Activated CD8-positive, alpha-beta T cell treated with anti-CD3 and anti-CD28 coated beads, Interleukin-2, amount 10 ng/mL, durations not matched to agents 7 days and 5 days (primary cell): ENCODE measurements around the gene PRKCD. TPM values are rescaled to one million over a fixed set of nuclear protein-coding genes. Genes with fewer than 3 reads are reported as not detected.

Experiments used
- ATAC-seq: fragments of 150-1000 bp; cut with Tn5 transposase; one replicate; pipeline ENCODE4 v1.10.0; 2021; ENCODE audit warnings: moderate library complexity
- CTCF ChIA-PET: fragments of 350-600 bp; sonication (Branson Sonifier 250); formaldehyde crosslinking; loops from one replicate; lab custom pipeline; 2021; ENCODE audit warnings: antibody characterized with exemption; lab: Charles Lee
- POLR2A ChIA-PET: fragments of 350-600 bp; sonication (Branson Sonifier 250); formaldehyde crosslinking; loops from one replicate; lab custom pipeline; 2021; ENCODE audit warnings: antibody characterized with exemption; lab: Charles Lee
- DNase-seq: peaks from one replicate; pipeline ENCODE4 v3.0.0-alpha.2; 2020
- H3K27ac Mint-ChIP-seq: one replicate; pipeline ENCODE4 v1.8.0; 2021; ENCODE audit warnings: mild to moderate bottlenecking, mixed read lengths
- H3K27me3 Mint-ChIP-seq: one replicate; pipeline ENCODE4 v1.8.0; 2021; ENCODE audit warnings: low read depth, mixed read lengths
- H3K36me3 Mint-ChIP-seq: one replicate; pipeline ENCODE4 v1.8.0; 2021; ENCODE audit warnings: low read depth, mixed read lengths
- H3K4me1 Mint-ChIP-seq: one replicate; pipeline ENCODE4 v1.8.0; 2021; ENCODE audit warnings: low read depth, mixed read lengths
- H3K4me3 Mint-ChIP-seq: one replicate; pipeline ENCODE4 v1.8.0; 2021; ENCODE audit warnings: mild to moderate bottlenecking, mixed read lengths
- H3K9me3 Mint-ChIP-seq: one replicate; pipeline ENCODE4 v1.8.0; 2022; ENCODE audit warnings: mixed read lengths; ENCODE audit not compliant: insufficient read depth
- total RNA-seq, 2 experiments: library from RNA; stranded (reverse); gene quantifications; one replicate each; pipeline ENCODE4 v1.2.3, GENCODE V29; 2021

PRKCD gene
- total RNA-seq, 2 experiments from 2014 or later: 19.5 to 20.5 TPM

DNA sequence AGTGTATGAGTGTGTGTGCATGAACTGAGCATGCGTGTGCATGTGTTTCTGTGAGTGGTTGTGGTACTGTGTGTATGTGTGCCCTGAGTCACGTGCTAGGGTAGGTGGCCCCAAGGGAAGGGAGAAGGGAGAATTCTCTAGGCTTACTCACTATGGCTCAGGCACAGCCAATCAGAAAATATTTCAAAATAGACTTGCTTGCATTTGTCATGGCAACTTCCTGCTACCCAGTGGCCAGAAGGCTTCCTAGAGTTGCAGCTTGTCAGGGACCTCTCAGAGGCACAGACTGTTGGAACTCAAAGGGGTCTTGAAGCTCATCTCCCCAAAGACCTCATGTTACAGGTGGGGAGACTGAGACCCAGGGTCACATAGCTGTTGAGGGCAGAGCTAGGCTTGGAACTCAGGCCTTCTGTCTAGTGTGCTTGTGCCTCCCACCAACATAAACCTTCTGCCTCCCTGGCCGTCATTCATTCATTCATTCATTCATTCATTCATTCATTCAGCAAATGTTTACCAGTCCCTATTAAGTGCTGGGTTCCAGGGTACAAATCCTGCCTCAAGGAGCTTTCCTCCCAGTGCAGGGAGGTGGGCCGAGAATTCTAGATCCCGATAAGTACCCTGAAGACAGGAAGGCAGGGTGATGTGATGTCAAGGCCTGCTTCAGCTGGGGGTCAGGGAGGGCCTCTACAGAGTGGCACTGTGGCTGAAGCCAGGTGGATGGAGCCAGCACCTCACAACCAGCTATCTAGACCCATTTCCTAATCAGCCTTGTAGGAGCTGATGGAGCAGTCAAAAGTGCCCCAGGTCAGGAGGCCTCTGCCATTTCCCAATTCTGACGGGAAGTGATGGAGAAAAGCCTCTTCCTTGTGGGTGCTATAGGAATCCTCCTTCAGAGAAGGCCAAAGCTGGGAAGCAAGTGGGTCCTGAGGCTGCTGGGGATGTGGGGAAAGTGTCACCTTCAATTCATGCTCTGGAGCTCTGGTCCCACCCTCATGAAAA is 19.9 kb upstream of the PRKCD start:
- no peaks in the 10 kb centered on the region for H3K27me3 Mint-ChIP-seq
- no peaks in the 10 kb centered on the region for H3K36me3 Mint-ChIP-seq
- ATAC-seq (no peak), DNase-seq (no peak)
- H3K9me3 Mint-ChIP-seq: no peaks in the 10 kb centered on the region
- POLR2A ChIA-PET: interaction anchor here (1.0 to 1.1 kb wide), 2 partner anchors 64 to 67 kb away, joined by 3 read pairs; no protein-coding TSS in a partner anchor
- no peak overlapping the region for H3K4me3 Mint-ChIP-seq
- CTCF ChIA-PET: interaction anchor here (0.8 to 2.0 kb wide), 3 partner anchors 9 to 55 kb away, joined by 3 to 6 read pairs (median 3); no protein-coding TSS in a partner anchor
- H3K4me1 Mint-ChIP-seq: no peaks in the 10 kb centered on the region
- no peak overlapping the region for H3K27ac Mint-ChIP-seq

DNA sequence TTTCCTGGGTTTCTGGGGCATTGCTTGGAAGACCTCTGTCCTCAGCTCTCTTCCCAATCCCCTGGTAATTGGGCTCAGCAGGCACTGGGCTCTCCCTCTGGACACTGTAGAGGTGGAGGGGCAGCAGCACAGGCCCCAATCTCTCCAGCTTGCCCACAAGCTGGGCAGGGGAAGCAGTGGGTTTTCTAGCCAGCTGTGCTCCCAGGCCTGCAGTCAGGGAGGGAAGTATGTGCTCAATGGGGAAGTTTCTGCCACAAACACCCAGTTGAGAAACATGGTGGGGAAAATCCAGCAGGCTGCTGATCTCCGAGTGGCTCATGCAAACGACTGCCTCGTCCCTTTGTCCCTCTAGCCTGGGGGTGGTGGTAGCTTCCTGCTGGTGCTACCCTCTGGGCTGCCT is 18.0 kb upstream of the PRKCD start:
- Mint-ChIP-seq H3K4me1 (no peaks in the 10 kb centered on the region), H3K27ac (no peak overlapping the region), H3K36me3 (no peaks in the 10 kb centered on the region), H3K27me3 (no peaks in the 10 kb centered on the region), H3K4me3 (no peak overlapping the region), H3K9me3 (no peaks in the 10 kb centered on the region)
- DNase-seq: no peak
- ATAC-seq: no peak
- ChIA-PET CTCF (interaction anchor here (1.7 kb wide), 1 partner anchor 53 kb away, joined by 7 read pairs; no protein-coding TSS in a partner anchor), POLR2A (no interaction called here)

DNA sequence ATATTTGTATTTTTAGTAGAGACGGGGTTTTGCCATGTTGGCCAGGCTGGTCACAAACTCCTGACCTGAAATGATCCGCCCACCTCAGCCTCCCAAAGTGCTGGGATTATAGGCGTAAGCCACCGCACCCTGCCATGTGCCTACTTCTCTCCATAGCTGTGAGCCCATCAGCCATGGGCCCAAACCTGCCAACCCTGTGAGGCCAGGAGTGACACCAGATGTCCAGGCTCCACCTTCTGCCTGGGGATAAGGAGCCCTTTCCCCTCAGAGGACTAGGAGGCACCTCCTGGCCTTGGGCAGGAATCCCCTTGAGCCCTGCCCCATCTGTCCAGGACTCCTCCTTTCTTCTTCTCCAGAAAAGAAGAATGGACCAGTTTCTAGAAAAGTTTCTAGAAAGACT is 16.6 kb upstream of the PRKCD start:
- POLR2A ChIA-PET: no interaction called here
- no peaks in the 10 kb centered on the region for H3K9me3 Mint-ChIP-seq

DNA sequence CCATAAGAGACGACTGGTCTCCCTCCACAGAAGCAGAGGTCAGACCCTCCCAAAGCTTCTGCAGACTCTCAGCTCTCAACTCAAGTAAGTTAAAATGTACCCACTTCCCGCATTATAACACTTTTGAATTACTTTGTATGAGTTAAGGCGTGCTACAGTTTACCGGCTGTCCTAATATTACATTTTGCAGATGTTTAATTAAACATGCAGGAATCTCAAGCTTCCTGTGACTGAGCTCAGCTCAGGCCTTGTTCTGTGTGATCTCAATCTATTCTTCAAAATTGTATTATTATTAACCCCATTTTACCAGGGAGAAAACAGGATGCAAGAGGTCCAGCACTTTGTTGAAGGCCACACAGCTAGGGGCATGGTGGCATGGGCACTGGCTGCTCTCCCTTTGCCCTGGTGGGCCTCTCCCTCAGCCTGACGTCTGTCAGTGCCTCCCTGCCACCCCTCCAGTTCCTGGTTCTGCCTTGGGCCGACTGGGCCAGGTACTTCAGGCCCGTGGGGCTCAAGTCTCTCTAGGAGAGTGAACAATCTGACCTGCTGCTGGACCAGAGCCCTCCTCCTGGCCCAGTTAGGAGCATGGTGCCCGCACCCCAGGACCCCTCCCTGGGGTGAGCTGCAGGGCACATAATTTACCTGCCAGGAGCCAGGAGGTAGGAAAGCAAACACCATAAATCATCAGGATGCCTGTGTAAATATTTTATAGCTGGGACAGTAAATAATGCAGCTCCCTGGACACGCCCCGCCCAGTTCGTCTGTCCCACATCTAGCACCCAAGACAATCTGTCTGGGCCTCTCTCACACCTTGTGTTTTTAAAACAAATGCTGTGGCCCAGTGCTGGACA is 15.9 kb upstream of the PRKCD start:
- H3K9me3 Mint-ChIP-seq: no peaks in the 10 kb centered on the region
- H3K36me3 Mint-ChIP-seq: no peaks in the 10 kb centered on the region
- no peak overlapping the region for H3K4me3 Mint-ChIP-seq
- ChIA-PET POLR2A (no interaction called here), CTCF (interaction anchor here (1.3 to 6.7 kb wide), 2 partner anchors 11 to 31 kb away, joined by 6 to 42 read pairs; no protein-coding TSS in a partner anchor)
- H3K27me3 Mint-ChIP-seq: peaks cover 3% of the 10 kb centered on the region
- no peak overlapping the region for H3K27ac Mint-ChIP-seq
- H3K4me1 Mint-ChIP-seq: no peaks in the 10 kb centered on the region
- DNase-seq (no peak), ATAC-seq (no peak)

More for the DNA sequence above, 16.6 kb upstream of the PRKCD start:
- H3K4me3 Mint-ChIP-seq: no peak overlapping the region
- DNase-seq (no peak), ATAC-seq (no peak)
- no peak overlapping the region for H3K27ac Mint-ChIP-seq
- no peaks in the 10 kb centered on the region for H3K27me3 Mint-ChIP-seq
- H3K36me3 Mint-ChIP-seq: no peaks in the 10 kb centered on the region
- CTCF ChIA-PET: interaction anchor here (1.7 to 6.7 kb wide), 2 partner anchors 10 to 51 kb away, joined by 7 to 42 read pairs; no protein-coding TSS in a partner anchor
- H3K4me1 Mint-ChIP-seq: no peaks in the 10 kb centered on the region

DNA sequence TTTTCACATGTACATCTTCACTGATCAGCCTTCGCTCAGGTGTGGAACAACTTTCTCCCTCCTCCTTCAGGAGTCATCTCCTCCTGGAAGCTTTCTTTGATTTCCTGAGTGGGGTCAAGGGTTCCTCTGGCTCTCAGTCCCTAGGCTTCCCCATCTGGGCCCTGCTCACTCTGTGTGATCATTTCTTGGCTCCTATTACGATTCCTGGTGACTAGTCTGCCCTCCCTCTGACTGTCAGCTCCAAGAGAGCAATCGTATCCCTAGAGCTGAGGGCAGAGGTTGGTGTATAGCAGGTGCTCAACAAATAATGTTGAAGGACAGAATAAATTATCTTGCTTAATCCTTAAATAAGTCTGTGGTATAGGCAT is 15.3 kb upstream of the PRKCD start:
- no peaks in the 10 kb centered on the region for H3K4me1 Mint-ChIP-seq
- POLR2A ChIA-PET: no interaction called here
- no peak overlapping the region for H3K27ac Mint-ChIP-seq
- no peak overlapping the region for H3K4me3 Mint-ChIP-seq
- no peak for DNase-seq
- ATAC-seq: no peak
- H3K27me3 Mint-ChIP-seq: peaks cover 3% of the 10 kb centered on the region
- CTCF ChIA-PET: interaction anchor here (1.3 to 6.7 kb wide), 2 partner anchors 12 to 31 kb away, joined by 6 to 42 read pairs; no protein-coding TSS in a partner anchor
- H3K9me3 Mint-ChIP-seq: no peaks in the 10 kb centered on the region
- H3K36me3 Mint-ChIP-seq: no peaks in the 10 kb centered on the region

DNA sequence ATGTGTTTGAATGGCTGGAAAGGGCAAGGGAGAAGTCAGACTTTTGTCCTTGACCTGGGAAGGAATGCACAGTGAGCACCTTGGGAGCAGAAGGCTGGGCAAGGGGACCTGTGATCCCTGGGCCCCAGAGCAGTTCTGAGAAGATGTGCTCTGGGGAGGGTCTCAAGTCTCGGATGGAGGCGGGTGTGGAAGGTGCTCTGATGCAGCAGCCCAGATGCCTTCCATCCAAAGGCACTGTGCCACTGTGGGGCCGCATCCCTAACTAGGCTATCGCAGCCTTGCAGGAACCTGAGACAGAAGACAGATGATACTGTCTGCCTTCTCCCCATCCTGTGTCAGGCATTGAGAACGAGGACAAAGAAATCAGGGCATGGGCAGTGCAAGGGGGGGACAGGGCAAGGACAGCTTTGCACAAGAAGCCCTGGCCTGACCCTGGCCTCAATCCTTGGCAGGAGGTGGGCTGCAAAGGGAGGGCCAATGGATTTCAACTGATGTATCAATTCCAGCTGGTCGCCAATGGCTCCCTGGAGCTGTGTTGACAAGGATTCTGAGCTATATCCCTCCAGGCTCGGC is 14.6 kb upstream of the PRKCD start:
- no peak overlapping the region for H3K4me3 Mint-ChIP-seq
- peaks cover 3% of the 10 kb centered on the region for H3K27me3 Mint-ChIP-seq
- no peak for DNase-seq
- no peak for ATAC-seq
- CTCF ChIA-PET: interaction anchor here (0.6 to 6.7 kb wide), 2 partner anchors 9 to 12 kb away, joined by 3 to 42 read pairs; no protein-coding TSS in a partner anchor
- no peak overlapping the region for H3K27ac Mint-ChIP-seq
- H3K36me3 Mint-ChIP-seq: no peaks in the 10 kb centered on the region
- POLR2A ChIA-PET: no interaction called here
- H3K9me3 Mint-ChIP-seq: no peaks in the 10 kb centered on the region
- H3K4me1 Mint-ChIP-seq: no peaks in the 10 kb centered on the region

DNA sequence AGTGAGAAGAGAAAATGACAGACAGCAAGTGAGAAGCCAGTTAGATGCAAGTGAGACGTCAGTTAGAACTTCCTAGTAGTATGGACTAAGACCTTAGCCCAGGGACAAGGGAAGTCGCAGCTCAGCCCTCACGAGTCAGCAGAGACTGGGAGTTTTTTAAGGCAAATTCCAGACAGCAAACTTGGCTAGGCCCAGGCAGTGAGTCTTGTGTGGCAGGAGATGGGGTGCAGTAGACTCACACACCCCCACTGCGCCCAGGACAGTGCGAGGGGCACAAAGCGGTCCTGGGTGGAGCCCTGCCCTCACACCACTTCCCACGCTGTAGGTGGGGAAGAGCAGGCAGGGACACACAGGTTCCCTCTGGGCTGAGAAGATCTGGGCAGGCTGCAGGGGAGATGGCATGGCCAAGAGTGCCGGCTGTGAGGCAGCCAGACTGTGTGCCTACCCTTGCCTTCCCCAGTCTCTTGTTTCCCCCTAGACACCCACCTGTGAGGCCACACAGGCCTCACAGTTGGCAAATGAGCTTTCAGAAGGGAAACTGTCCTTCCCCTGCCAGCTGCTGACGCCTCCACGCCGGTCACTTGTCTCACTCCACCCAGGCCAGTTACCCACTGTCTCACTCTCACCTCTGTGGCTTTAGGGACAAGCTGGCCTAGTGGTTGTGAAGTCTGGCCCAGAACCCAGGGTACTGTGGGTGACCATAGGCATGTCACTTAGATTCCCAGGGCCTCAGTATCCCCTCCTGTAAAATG is 13.7 kb upstream of the PRKCD start:
- POLR2A ChIA-PET: no interaction called here
- no peaks in the 10 kb centered on the region for H3K4me1 Mint-ChIP-seq
- peaks cover 3% of the 10 kb centered on the region for H3K27me3 Mint-ChIP-seq
- DNase-seq (no peak), ATAC-seq (no peak)
- CTCF ChIA-PET: interaction anchor here (0.6 to 6.7 kb wide), 3 partner anchors 13 to 51 kb away, joined by 3 to 42 read pairs (median 5); no protein-coding TSS in a partner anchor
- no peaks in the 10 kb centered on the region for H3K36me3 Mint-ChIP-seq
- no peak overlapping the region for H3K27ac Mint-ChIP-seq
- H3K9me3 Mint-ChIP-seq: no peaks in the 10 kb centered on the region
- H3K4me3 Mint-ChIP-seq: no peak overlapping the region

DNA sequence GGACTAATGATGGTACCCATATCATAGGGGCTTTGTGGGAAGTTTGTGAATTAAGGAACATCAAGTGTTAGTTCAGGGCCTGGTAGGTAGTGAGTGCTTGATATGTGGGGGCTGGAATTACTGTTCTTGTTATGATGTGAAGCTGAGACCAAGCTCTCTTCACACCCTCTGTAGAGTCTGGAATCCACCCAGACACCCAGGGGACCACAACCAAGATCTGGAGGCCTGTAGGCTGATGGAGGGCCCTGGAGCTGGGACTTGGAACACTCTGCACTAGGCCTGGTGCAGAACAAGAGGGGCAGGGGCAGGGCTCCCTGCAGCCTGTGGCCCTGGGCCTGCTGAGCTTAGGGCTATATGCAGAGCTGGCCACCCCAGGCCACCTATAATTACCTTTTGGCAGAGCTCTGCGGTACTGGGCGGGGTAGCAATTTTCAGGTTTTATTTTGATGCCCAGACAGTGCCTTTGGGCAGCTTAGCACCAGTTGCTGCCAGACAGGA is 13.1 kb upstream of the PRKCD start:
- Mint-ChIP-seq H3K36me3 (no peaks in the 10 kb centered on the region), H3K9me3 (no peaks in the 10 kb centered on the region), H3K4me3 (no peak overlapping the region), H3K27ac (no peak overlapping the region), H3K27me3 (peaks cover 3% of the 10 kb centered on the region), H3K4me1 (no peaks in the 10 kb centered on the region)
- ChIA-PET CTCF (interaction anchor here (0.6 to 6.7 kb wide), 4 partner anchors 14 to 51 kb away, joined by 3 to 42 read pairs (median 4); no protein-coding TSS in a partner anchor), POLR2A (no interaction called here)
- ATAC-seq (no peak), DNase-seq (no peak)

DNA sequence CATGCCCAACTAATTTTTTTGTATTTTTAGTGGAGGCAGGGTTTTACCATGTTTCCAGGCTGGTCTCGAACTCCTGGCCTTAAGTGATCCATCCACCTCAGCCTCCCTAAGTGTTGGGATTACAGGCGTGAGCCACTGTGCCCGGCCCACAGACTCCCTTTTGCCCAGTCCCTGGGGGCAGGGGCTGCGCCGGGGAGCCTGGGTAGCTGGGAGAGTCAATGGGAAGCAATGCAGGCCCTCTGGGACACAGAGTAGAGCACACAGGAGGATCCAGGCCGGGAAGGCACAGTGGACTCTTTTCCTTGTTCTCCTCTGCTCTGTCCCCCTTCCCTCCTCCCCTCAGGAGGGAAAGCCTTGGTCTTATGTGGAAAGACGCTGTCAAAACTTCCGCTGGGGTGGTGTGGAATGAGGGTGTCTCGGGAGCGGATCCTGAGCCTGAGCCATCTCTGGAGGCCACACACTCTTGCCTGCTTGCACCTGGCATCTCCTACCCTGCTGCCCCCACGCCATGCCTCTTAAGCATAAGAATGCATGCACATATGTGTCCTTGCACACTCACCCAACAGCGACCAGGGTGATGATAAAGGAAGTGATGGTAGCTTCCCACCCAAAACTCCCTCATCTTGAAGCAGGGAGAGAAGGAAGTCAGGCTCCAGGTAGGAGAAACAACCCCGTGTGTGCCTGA is 11.9 kb upstream of the PRKCD start:
- Mint-ChIP-seq H3K27ac (no peak overlapping the region), H3K27me3 (peaks cover 9% of the 10 kb centered on the region), H3K36me3 (no peaks in the 10 kb centered on the region), H3K4me1 (no peaks in the 10 kb centered on the region), H3K4me3 (no peak overlapping the region), H3K9me3 (no peaks in the 10 kb centered on the region)
- no peak for DNase-seq
- ChIA-PET POLR2A (no interaction called here), CTCF (interaction anchor here (1.0 to 6.7 kb wide), 3 partner anchors 11 to 48 kb away, joined by 3 to 42 read pairs (median 3); partner anchors contain the start of gene PRKCD)
- ATAC-seq: no peak

DNA sequence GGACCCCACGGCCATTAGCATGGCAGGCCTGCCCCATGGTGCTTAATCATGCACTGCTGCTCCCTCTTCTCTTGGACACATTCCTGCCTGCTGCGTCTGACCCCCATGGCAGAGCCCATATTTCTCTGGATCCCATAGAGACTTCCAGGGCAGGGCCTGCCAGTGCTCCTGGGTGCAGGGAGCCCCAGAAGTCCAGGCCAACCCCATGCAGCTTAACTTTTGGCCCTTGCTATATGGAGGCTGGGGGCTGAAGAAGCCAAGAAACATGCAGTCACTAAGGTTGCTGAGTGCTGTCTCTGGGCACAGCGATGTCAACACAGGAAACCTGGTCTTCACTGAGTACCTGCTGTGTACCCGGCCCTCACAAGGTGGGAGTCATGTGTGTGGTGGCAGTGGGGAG is 11.3 kb upstream of the PRKCD start:
- Mint-ChIP-seq H3K36me3 (no peaks in the 10 kb centered on the region), H3K9me3 (no peaks in the 10 kb centered on the region), H3K27ac (no peak overlapping the region), H3K4me1 (no peaks in the 10 kb centered on the region), H3K27me3 (peaks cover 14% of the 10 kb centered on the region), H3K4me3 (no peak overlapping the region)
- POLR2A ChIA-PET: no interaction called here
- DNase-seq (no peak), ATAC-seq (no peak)
- CTCF ChIA-PET: interaction anchor here (1.0 to 6.7 kb wide), 2 partner anchors 11 to 16 kb away, joined by 3 to 42 read pairs; partner anchors contain the start of gene PRKCD
